Thyroid gland (tissue), 4 donors: ENCODE data around the gene SLCO3A1.

ENCODE experiments used
- CTCF ChIP-seq, 6 experiments: fragments of 200-600 bp in 3 of 6; fragments of 450-650 bp in 3 of 6; sonication (generic) in 3 of 6; IDR thresholded peaks; one replicate each; pipeline ENCODE4 v1.5.1; 2016 to 2019; ENCODE audit warnings: antibody characterized with exemption in 6 of 6, mild to moderate bottlenecking in 2 of 6, inconsistent platforms in 1 of 6, moderate library complexity in 1 of 6
- POLR2A ChIP-seq, 2 donors: fragments of 450-650 bp; IDR thresholded peaks; one replicate each; pipeline ENCODE4 v1.6.1; 2017; ENCODE audit warnings: antibody characterized with exemption in 2 of 2, mild to moderate bottlenecking in 2 of 2, moderate library complexity in 1 of 2

- TF ChIP-seq CTCF (IDR thresholded peaks at IDR 0.05) (no peak), POLR2A (IDR thresholded peaks at IDR 0.05) (no peak)
Measured at GRCh38 chr15:91891788-91892345, 38.4 kb downstream of the SLCO3A1 start.
